ENCODE measurements around the gene CDADC1.

DNA sequence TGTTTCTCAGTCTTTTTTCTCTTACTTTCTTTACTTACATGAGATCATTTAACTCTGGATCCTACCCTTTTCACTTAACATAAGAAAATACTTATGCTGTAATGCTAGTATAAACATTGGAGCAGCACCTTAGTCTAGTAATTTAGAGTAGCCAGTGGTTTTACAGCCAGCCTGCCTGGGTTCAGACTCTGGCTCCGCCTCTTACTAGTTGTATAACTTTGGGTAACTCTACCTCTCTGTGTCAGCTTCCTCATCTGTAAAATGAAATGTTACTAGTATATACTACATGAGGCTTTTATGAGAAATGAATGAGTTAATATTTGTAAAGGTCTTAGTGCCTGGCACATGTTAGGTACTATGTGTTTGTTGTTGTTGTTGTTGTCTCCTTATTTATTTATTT is 5.6 kb downstream of the CDADC1 start:
- no peak for TF ChIP-seq CTCF (IDR thresholded peaks at IDR 0.05; ENCODE audit: borderline replicate concordance, extremely low read depth, low read length, poor library complexity, severe bottlenecking)
- TF ChIP-seq EZH2 (IDR thresholded peaks at IDR 0.05; ENCODE audit: borderline replicate concordance, low read depth, low read length, severe bottlenecking) = no peak

Data from DND-41 (cell line).